Neural cell (in vitro differentiated cells): ENCODE results near the gene KIF12. TPM values are rescaled to one million over a fixed set of nuclear protein-coding genes. Genes with fewer than 3 reads are reported as not detected.

Experiments
- H2AFZ ChIP-seq: fragments of 200-600, 300-800 bp; sonication (generic), shearing (Covaris generic); 2 replicates; pipeline ENCODE4 v1.6.0; 2014; ENCODE audit warnings: low read depth, mild to moderate bottlenecking, antibody characterized with exemption, low read length, moderate library complexity
- H3F3A ChIP-seq: fragments of 200-600 bp; shearing (Covaris generic); 2 replicates; pipeline ENCODE4 v1.6.1; 2016; ENCODE audit warnings: mild to moderate bottlenecking, moderate library complexity, mixed read lengths, antibody characterized with exemption, low read length; ENCODE audit not compliant: insufficient read depth, poor library complexity, severe bottlenecking
- H3K27ac ChIP-seq: fragments of 200-600, 300-800 bp; sonication (generic), shearing (Covaris generic); 2 replicates; pipeline ENCODE4 v1.5.1; 2014; ENCODE audit warnings: mild to moderate bottlenecking, low read length, moderate library complexity
- H3K27me3 ChIP-seq: fragments of 300-800, 200-600 bp; sonication (generic), shearing (Covaris generic); 2 replicates; pipeline ENCODE4 v1.6.0; 2014; ENCODE audit warnings: mild to moderate bottlenecking, low read depth, low read length, moderate library complexity; ENCODE audit not compliant: insufficient read depth
- H3K36me3 ChIP-seq: fragments of 300-800, 200-600 bp; sonication (generic), shearing (Covaris generic); 2 replicates; pipeline ENCODE4 v1.5.1; 2014; ENCODE audit warnings: mild to moderate bottlenecking, antibody characterized with exemption, low read length, moderate library complexity; ENCODE audit not compliant: insufficient read depth
- H3K4me2 ChIP-seq: fragments of 300-800, 200-600 bp; sonication (generic), shearing (Covaris generic); 2 replicates; pipeline ENCODE4 v1.6.0; 2014; ENCODE audit warnings: mild to moderate bottlenecking, low read length
- H3K4me3 ChIP-seq: fragments of 300-800, 200-600 bp; sonication (generic), shearing (Covaris generic); 2 replicates; pipeline ENCODE4 v1.5.1; 2014; ENCODE audit warnings: mild to moderate bottlenecking, low read length, moderate library complexity
- H3K79me2 ChIP-seq: fragments of 200-600 bp; shearing (Covaris generic); replicated peaks from 2 replicates; pipeline ENCODE4 v1.6.0; 2014; ENCODE audit warnings: mild to moderate bottlenecking, low read length, moderate library complexity; ENCODE audit not compliant: insufficient read depth
- H3K9ac ChIP-seq: fragments of 300-800, 200-600 bp; sonication (generic), shearing (Covaris generic); 2 replicates; pipeline ENCODE4 v1.6.1; 2016; ENCODE audit warnings: mild to moderate bottlenecking, low read length, mixed read lengths
- H3K9me2 ChIP-seq: fragments of 200-600 bp; shearing (Covaris generic); 2 replicates; pipeline ENCODE4 v1.6.1; 2016; ENCODE audit warnings: mild to moderate bottlenecking, low read length, mixed read lengths; ENCODE audit not compliant: insufficient read depth
- H3K9me3 ChIP-seq: fragments of 200-600, 300-800 bp; sonication (generic), shearing (Covaris generic); 2 replicates; pipeline ENCODE4 v1.6.1; 2016; ENCODE audit warnings: mild to moderate bottlenecking, mixed run types, low read length, moderate library complexity, mixed read lengths
- H4K20me1 ChIP-seq: fragments of 200-600 bp; shearing (Covaris generic); 2 replicates; pipeline ENCODE4 v1.6.1; 2016; ENCODE audit warnings: mild to moderate bottlenecking, mixed run types; ENCODE audit not compliant: insufficient read depth
- EP300 ChIP-seq: fragments of 450-650 bp; conservative IDR thresholded peaks from 2 replicates; pipeline ENCODE4 v1.6.1; 2014; ENCODE audit warnings: antibody characterized with exemption, mild to moderate bottlenecking, moderate library complexity; ENCODE audit not compliant: poor library complexity, severe bottlenecking
- EZH2 ChIP-seq: fragments of 200-600, 300-800 bp; shearing (Covaris generic), sonication (generic); IDR thresholded peaks from 2 replicates; pipeline ENCODE4 v1.6.1; 2014; ENCODE audit warnings: antibody characterized with exemption, low read length, borderline replicate concordance, mild to moderate bottlenecking; ENCODE audit not compliant: insufficient read depth, poor library complexity, severe bottlenecking
- MXI1 ChIP-seq: fragments of 450-650 bp; conservative IDR thresholded peaks from 2 replicates; pipeline ENCODE4 v1.6.1; 2014; ENCODE audit warnings: antibody characterized with exemption, mild to moderate bottlenecking; ENCODE audit not compliant: poor library complexity, severe bottlenecking
- POLR2AphosphoS5 ChIP-seq: IDR thresholded peaks from 2 replicates; pipeline ENCODE4 v1.6.1; 2012
- RAD21 ChIP-seq: fragments of 450-650 bp; conservative IDR thresholded peaks from 2 replicates; pipeline ENCODE4 v1.6.1; 2014; ENCODE audit warnings: antibody characterized with exemption, mild to moderate bottlenecking, moderate library complexity
- SMC3 ChIP-seq: fragments of 450-650 bp; conservative IDR thresholded peaks from 2 replicates; pipeline ENCODE4 v1.6.1; 2014; ENCODE audit warnings: antibody characterized with exemption, mild to moderate bottlenecking, moderate library complexity; ENCODE audit not compliant: poor library complexity
- TAF1 ChIP-seq: IDR thresholded peaks from 2 replicates; pipeline ENCODE4 v1.6.1; 2012; ENCODE audit warnings: low read depth
- polyA plus RNA-seq: library from polyadenylated mRNA; depleted of rRNA; stranded (reverse); fragments of >200 nt; gene quantifications from 2 replicates; pipeline ENCODE4 v1.2.3, GENCODE V29; 2014
- TF ChIP-seq, protein P1 (sequence below): IDR thresholded peaks from 2 replicates; pipeline ENCODE4 v1.6.1; 2012; ENCODE audit warnings: borderline replicate concordance
- TF ChIP-seq, protein P2 (sequence below): fragments of 450-650 bp; IDR thresholded peaks from 2 replicates; pipeline ENCODE4 v1.5.1; 2014; ENCODE audit warnings: antibody characterized with exemption, mild to moderate bottlenecking, moderate library complexity; ENCODE audit not compliant: poor library complexity, severe bottlenecking

The KIF12 gene
- polyA plus RNA-seq, 1 donor from 2014 or later = not detected

DNA sequence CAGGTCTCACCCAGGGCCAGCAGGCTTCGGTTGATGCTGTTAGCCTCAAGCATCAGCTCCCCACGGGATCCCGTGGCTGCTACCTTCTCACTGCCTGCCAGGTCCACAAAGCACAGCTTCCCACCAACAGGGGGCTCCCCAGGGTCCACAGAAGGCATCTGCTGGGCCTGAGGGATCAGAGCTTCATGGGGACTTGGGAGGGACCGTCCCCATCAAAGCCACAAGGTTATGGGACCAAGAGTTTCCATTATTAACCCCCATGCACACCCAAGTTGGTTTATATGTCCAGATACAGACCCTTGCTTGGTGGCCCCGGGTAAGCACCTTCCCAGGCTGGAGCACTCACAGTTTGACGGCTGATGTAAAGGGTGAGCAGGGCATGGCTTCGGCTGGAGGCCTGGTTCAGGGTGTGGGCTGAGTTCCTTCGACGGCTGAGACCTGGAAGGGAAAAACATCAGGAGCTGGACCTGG, 3.0 kb downstream of the KIF12 start:
- TF ChIP-seq SMC3 = no peak
- no peak for TF ChIP-seq EP300
- TF ChIP-seq, protein P1, sequence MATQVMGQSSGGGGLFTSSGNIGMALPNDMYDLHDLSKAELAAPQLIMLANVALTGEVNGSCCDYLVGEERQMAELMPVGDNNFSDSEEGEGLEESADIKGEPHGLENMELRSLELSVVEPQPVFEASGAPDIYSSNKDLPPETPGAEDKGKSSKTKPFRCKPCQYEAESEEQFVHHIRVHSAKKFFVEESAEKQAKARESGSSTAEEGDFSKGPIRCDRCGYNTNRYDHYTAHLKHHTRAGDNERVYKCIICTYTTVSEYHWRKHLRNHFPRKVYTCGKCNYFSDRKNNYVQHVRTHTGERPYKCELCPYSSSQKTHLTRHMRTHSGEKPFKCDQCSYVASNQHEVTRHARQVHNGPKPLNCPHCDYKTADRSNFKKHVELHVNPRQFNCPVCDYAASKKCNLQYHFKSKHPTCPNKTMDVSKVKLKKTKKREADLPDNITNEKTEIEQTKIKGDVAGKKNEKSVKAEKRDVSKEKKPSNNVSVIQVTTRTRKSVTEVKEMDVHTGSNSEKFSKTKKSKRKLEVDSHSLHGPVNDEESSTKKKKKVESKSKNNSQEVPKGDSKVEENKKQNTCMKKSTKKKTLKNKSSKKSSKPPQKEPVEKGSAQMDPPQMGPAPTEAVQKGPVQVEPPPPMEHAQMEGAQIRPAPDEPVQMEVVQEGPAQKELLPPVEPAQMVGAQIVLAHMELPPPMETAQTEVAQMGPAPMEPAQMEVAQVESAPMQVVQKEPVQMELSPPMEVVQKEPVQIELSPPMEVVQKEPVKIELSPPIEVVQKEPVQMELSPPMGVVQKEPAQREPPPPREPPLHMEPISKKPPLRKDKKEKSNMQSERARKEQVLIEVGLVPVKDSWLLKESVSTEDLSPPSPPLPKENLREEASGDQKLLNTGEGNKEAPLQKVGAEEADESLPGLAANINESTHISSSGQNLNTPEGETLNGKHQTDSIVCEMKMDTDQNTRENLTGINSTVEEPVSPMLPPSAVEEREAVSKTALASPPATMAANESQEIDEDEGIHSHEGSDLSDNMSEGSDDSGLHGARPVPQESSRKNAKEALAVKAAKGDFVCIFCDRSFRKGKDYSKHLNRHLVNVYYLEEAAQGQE = no peak
- TF ChIP-seq, protein P2, sequence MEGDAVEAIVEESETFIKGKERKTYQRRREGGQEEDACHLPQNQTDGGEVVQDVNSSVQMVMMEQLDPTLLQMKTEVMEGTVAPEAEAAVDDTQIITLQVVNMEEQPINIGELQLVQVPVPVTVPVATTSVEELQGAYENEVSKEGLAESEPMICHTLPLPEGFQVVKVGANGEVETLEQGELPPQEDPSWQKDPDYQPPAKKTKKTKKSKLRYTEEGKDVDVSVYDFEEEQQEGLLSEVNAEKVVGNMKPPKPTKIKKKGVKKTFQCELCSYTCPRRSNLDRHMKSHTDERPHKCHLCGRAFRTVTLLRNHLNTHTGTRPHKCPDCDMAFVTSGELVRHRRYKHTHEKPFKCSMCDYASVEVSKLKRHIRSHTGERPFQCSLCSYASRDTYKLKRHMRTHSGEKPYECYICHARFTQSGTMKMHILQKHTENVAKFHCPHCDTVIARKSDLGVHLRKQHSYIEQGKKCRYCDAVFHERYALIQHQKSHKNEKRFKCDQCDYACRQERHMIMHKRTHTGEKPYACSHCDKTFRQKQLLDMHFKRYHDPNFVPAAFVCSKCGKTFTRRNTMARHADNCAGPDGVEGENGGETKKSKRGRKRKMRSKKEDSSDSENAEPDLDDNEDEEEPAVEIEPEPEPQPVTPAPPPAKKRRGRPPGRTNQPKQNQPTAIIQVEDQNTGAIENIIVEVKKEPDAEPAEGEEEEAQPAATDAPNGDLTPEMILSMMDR = no peak
- no peak for TF ChIP-seq RAD21
- no peak for TF ChIP-seq EZH2
- no peak for TF ChIP-seq MXI1
- no peak for TF ChIP-seq POLR2AphosphoS5
- TF ChIP-seq TAF1 = no peak
- H3K4me2 ChIP-seq = no peak overlapping the region

DNA sequence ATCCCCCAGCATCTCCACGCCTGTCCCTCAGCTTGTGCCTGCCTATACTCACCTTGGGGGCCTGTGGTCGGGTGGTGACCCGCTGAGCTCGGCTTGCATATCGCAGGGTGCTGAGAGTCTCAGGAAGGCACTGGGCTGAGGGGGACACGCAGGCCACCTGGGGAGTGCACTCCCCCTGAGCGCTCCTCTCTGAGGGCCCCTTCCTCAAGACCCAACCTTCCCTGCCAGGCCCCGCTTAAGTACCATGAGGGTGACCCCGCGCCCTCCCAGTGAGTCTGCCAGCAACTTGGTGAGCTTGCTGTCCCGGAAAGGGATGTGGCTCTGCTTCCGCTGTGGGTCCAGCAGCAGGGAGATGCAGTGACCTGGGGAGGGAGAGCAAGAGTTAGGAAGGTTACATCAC, 4.1 kb downstream of the KIF12 start:
- H3K9me3 ChIP-seq = no peaks in the 10 kb centered on the region
- H3K4me3 ChIP-seq = no peak overlapping the region
- H4K20me1 ChIP-seq = no peaks in the 10 kb centered on the region
- H3K4me2 ChIP-seq = no peak overlapping the region
- no peaks in the 10 kb centered on the region for H3F3A ChIP-seq
- no peak for TF ChIP-seq TAF1
- H3K36me3 ChIP-seq = no peaks in the 10 kb centered on the region
- H2AFZ ChIP-seq = no peak overlapping the region
- no peaks in the 10 kb centered on the region for H3K9me2 ChIP-seq
- no peak overlapping the region for H3K9ac ChIP-seq
- H3K79me2 ChIP-seq = no peaks in the 10 kb centered on the region
- H3K27ac ChIP-seq = no peak overlapping the region
- H3K27me3 ChIP-seq = peaks cover 27% of the 10 kb centered on the region

More for the DNA sequence above, 3.0 kb downstream of the KIF12 start:
- Histone ChIP-seq H3K27me3 (peaks cover 27% of the 10 kb centered on the region), H3K9ac (no peak overlapping the region), H3K27ac (no peak overlapping the region), H3F3A (no peaks in the 10 kb centered on the region), H2AFZ (no peak overlapping the region), H3K79me2 (no peaks in the 10 kb centered on the region), H3K9me2 (no peaks in the 10 kb centered on the region), H3K36me3 (no peaks in the 10 kb centered on the region), H3K9me3 (no peaks in the 10 kb centered on the region), H3K4me3 (no peak overlapping the region), H4K20me1 (no peaks in the 10 kb centered on the region)
